HG03520 (cell line): Measurements from ENCODE around the gene TMEM222.
"Not testable (repeated sequence)": the region's sequence is repeated elsewhere in the genome, so short reads cannot be mapped to it uniquely, and the experiment has no call there.

Source experiments
- ATAC-seq: cut with Tn5 transposase; IDR thresholded peaks from one replicate; pipeline ENCODE4 v1.9.1; 2021; ENCODE audit warnings: mild to moderate bottlenecking, moderate library complexity; ENCODE audit not compliant: unreplicated experiment

TMEM222 gene

GRCh38 chr1:27377760-27378495 lies 56.0 kb downstream of the TMEM222 start:
- ATAC-seq: no peak

GRCh38 chr1:27379564-27380122 lies 57.7 kb downstream of the TMEM222 start:
- no peak for ATAC-seq

- no peak for ATAC-seq
Observed at GRCh38 chr1:27380224-27380623, 58.3 kb downstream of the TMEM222 start.

GRCh38 chr1:27380766-27381733 lies 59.1 kb downstream of the TMEM222 start:
- no peak for ATAC-seq

- ATAC-seq: no peak
Observed at GRCh38 chr1:27381969-27382762, 60.2 kb downstream of the TMEM222 start.

GRCh38 chr1:27383039-27383605 lies 61.2 kb downstream of the TMEM222 start, which contains the start of gene CD164L2:
TSS of gene CD164L2 (minus strand) at chr1:27383333. CDS start at chr1:27383239, 94 bp downstream.
- no peak for ATAC-seq

GRCh38 chr1:27383661-27384060 lies 61.7 kb downstream of the TMEM222 start:
- no peak for ATAC-seq

- not testable (repeated sequence) for ATAC-seq
Observed at GRCh38 chr1:27384797-27385196, 62.8 kb downstream of the TMEM222 start.
